Endothelial cell (in vitro differentiated cells): Measurements from ENCODE around the gene RAPGEF4. TPM values are rescaled to one million over a fixed set of nuclear protein-coding genes. Genes with fewer than 3 reads are reported as not detected.

ENCODE experiments used
- DNase-seq: peaks from one replicate; pipeline ENCODE4 v3.0.0; 2021; ENCODE audit warnings: low spot score
- H3K27ac Mint-ChIP-seq: one replicate; pipeline ENCODE4 v1.8.0; 2021; ENCODE audit warnings: mixed read lengths, inconsistent platforms; ENCODE audit not compliant: unreplicated experiment
- H3K27me3 Mint-ChIP-seq: one replicate; pipeline ENCODE4 v1.8.0; 2021; ENCODE audit warnings: mild to moderate bottlenecking, moderate library complexity, mixed read lengths, inconsistent platforms; ENCODE audit not compliant: unreplicated experiment
- H3K36me3 Mint-ChIP-seq: one replicate; pipeline ENCODE4 v1.8.0; 2021; ENCODE audit warnings: mild to moderate bottlenecking, low read depth, mixed read lengths, inconsistent platforms; ENCODE audit not compliant: unreplicated experiment
- H3K4me1 Mint-ChIP-seq: one replicate; pipeline ENCODE4 v1.8.0; 2021; ENCODE audit warnings: mild to moderate bottlenecking, mixed read lengths, inconsistent platforms; ENCODE audit not compliant: unreplicated experiment
- H3K4me3 Mint-ChIP-seq: one replicate; pipeline ENCODE4 v1.8.0; 2021; ENCODE audit warnings: mild to moderate bottlenecking, mixed read lengths, inconsistent platforms; ENCODE audit not compliant: unreplicated experiment
- H3K9me3 Mint-ChIP-seq: one replicate; pipeline ENCODE4 v1.8.0; 2021; ENCODE audit warnings: mixed read lengths, inconsistent platforms; ENCODE audit not compliant: unreplicated experiment
- total RNA-seq: library from RNA; stranded (reverse); fragmentation: NEBNext Ultra II Directional; extraction: Animal tissue kit (Norgen Biotek cat#: 25700); gene quantifications from one replicate; pipeline ENCODE4 v1.2.1, GENCODE V29; 2021; ENCODE audit not compliant: unreplicated experiment
- TF ChIP-seq, protein P1 (sequence below): fragments of 200-600 bp; sonication (generic); IDR thresholded peaks from one replicate; pipeline ENCODE4 v1.5.0; 2021; ENCODE audit warnings: antibody characterized with exemption; ENCODE audit not compliant: unreplicated experiment

RAPGEF4 gene
- total RNA-seq, 1 donor from 2014 or later, result 7.5 TPM

GRCh38 chr2:173026479-173026878, 290.8 kb downstream of the RAPGEF4 start:
- no peak for DNase-seq
- H3K36me3 Mint-ChIP-seq, result peaks cover 3% of the 10 kb centered on the region
- H3K27ac Mint-ChIP-seq, result no peak overlapping the region
- peaks cover 2% of the 10 kb centered on the region for H3K4me1 Mint-ChIP-seq
- H3K4me3 Mint-ChIP-seq, result no peak overlapping the region
- H3K27me3 Mint-ChIP-seq, result no peaks in the 10 kb centered on the region
- no peaks in the 10 kb centered on the region for H3K9me3 Mint-ChIP-seq
- TF ChIP-seq, protein P1, sequence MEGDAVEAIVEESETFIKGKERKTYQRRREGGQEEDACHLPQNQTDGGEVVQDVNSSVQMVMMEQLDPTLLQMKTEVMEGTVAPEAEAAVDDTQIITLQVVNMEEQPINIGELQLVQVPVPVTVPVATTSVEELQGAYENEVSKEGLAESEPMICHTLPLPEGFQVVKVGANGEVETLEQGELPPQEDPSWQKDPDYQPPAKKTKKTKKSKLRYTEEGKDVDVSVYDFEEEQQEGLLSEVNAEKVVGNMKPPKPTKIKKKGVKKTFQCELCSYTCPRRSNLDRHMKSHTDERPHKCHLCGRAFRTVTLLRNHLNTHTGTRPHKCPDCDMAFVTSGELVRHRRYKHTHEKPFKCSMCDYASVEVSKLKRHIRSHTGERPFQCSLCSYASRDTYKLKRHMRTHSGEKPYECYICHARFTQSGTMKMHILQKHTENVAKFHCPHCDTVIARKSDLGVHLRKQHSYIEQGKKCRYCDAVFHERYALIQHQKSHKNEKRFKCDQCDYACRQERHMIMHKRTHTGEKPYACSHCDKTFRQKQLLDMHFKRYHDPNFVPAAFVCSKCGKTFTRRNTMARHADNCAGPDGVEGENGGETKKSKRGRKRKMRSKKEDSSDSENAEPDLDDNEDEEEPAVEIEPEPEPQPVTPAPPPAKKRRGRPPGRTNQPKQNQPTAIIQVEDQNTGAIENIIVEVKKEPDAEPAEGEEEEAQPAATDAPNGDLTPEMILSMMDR, result no peak

- Mint-ChIP-seq H3K36me3 (peaks cover 5% of the 10 kb centered on the region), H3K4me1 (peaks cover 2% of the 10 kb centered on the region), H3K27ac (no peak overlapping the region), H3K27me3 (no peaks in the 10 kb centered on the region), H3K4me3 (no peak overlapping the region), H3K9me3 (no peaks in the 10 kb centered on the region)
- peak; percentile 85 for DNase-seq
- TF ChIP-seq, protein P1, result peak; percentile 98
Observed at GRCh38 chr2:173027181-173028128, 291.8 kb downstream of the RAPGEF4 start.

DNA sequence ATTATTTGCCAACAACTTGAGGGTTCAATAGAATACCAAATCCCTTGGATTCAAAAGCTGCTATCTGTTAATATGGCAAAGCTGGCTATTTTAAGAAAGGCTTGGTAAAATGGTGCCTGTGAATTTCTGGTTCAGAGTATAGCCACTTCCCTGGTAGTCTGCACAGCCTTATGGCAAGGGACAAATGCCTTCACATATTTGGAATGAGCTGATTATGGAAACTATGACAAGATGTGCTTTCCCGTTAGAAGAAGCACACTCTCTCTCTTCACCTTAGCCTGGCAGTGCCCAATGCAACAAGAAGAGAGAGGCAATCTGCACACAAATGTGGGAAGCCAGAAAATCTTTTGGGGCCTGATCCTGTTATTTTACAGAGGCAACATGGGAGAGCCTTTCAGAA, 292.5 kb downstream of the RAPGEF4 start:
- TF ChIP-seq, protein P1, result no peak
- Mint-ChIP-seq H3K4me3 (no peak overlapping the region), H3K36me3 (peaks cover 5% of the 10 kb centered on the region), H3K9me3 (no peaks in the 10 kb centered on the region), H3K27me3 (no peaks in the 10 kb centered on the region), H3K4me1 (peaks cover 2% of the 10 kb centered on the region), H3K27ac (no peak overlapping the region)
- no peak for DNase-seq

GRCh38 chr2:173028671-173029070, 293.0 kb downstream of the RAPGEF4 start:
- Mint-ChIP-seq H3K27ac (no peak overlapping the region), H3K9me3 (no peaks in the 10 kb centered on the region), H3K36me3 (peaks cover 5% of the 10 kb centered on the region), H3K4me1 (peaks cover 2% of the 10 kb centered on the region), H3K27me3 (no peaks in the 10 kb centered on the region), H3K4me3 (no peak overlapping the region)
- TF ChIP-seq, protein P1, result no peak
- no peak for DNase-seq
